HepG2 (cell line): Measurements from ENCODE around the gene FOSB. TPM values are rescaled to one million over a fixed set of nuclear protein-coding genes. Genes with fewer than 3 reads are reported as not detected.

Experiments
- ATAC-seq: fragments of 200-7000 bp; cut with Tn5 transposase; 3 replicates; pipeline ENCODE4 v1.9.1; 2020; ENCODE audit warnings: mild to moderate bottlenecking, moderate library complexity
- BruUV-seq: library from RNA; stranded (reverse); fragments of 400-500 nt; replicated peaks from 2 replicates; lab custom pipeline; 2021; lab: Mats Ljungman, UMichigan
- CTCF ChIA-PET: fragments of 300-600 bp; formaldehyde crosslinking; extraction: SDS; loops from one replicate; lab custom pipeline; 2021; ENCODE audit warnings: low total read pairs, inconsistent platforms, low intra/inter-chr PET ratio; lab: Yijun Ruan, JAX
- POLR2A ChIA-PET: fragments of 350-600 bp; sonication (Branson Sonifier 250); formaldehyde crosslinking; loops from one replicate; lab custom pipeline; 2020; ENCODE audit warnings: antibody characterized with exemption, inconsistent platforms; lab: Yijun Ruan, JAX
- DNase-seq: peaks from one replicate; pipeline ENCODE4 v3.0.0-alpha.2; 2015; ENCODE audit warnings: low spot score
- FAIRE-seq: peaks from 3 replicates; lab custom pipeline; 2011; peaks lifted over from hg19 to GRCh38; lab: Jason Lieb, UNC
- H2AFZ ChIP-seq: one replicate; pipeline ENCODE4 v1.6.1; 2011; ENCODE audit warnings: low read length, inconsistent platforms
- H3K27ac ChIP-seq: fragments of 300-600 bp; 3 replicates; pipeline ENCODE4 v1.8.0; 2011; ENCODE audit warnings: mixed run types, mild to moderate bottlenecking, mixed read lengths, low read length, inconsistent platforms; ENCODE audit not compliant: insufficient read depth; ENCODE audit errors: extremely low read length
- H3K27me3 ChIP-seq, 2 experiments: fragments of 200-600 bp in 1 of 2; 2 replicates in 1 of 2; 3 replicates in 1 of 2; pipeline versions ENCODE4 v1.6.0 to v1.8.0; 2011; ENCODE audit warnings: low read length in 2 of 2, mild to moderate bottlenecking in 2 of 2, moderate library complexity in 2 of 2, inconsistent platforms in 1 of 2; ENCODE audit not compliant: insufficient read depth in 2 of 2, control insufficient read depth in 1 of 2
- H3K36me3 ChIP-seq, 2 experiments: fragments of 200-600 bp in 1 of 2; replicated peaks in 1 of 2; 2 replicates in 1 of 2; 3 replicates in 1 of 2; pipeline versions ENCODE4 v1.5.1 to v1.8.0; 2011; ENCODE audit warnings: low read length in 2 of 2, inconsistent platforms in 1 of 2; ENCODE audit not compliant: insufficient read depth in 2 of 2, control insufficient read depth in 1 of 2
- H3K4me1 ChIP-seq: 2 replicates; pipeline ENCODE4 v1.5.1; 2012; ENCODE audit warnings: low read length, inconsistent platforms; ENCODE audit not compliant: insufficient read depth
- H3K4me2 ChIP-seq: 2 replicates; pipeline ENCODE4 v1.6.0; 2011; ENCODE audit warnings: low read depth, low read length, inconsistent platforms
- H3K4me3 ChIP-seq, 3 experiments: fragments of 200-600 bp in 1 of 3; sonication (generic), shearing (Covaris generic) in 1 of 3; replicated peaks in 1 of 3; 2 replicates each; pipeline ENCODE4 v1.5.1; 2011 to 2016; ENCODE audit warnings: low read length in 3 of 3, inconsistent platforms in 2 of 3, low read depth in 2 of 3, mild to moderate bottlenecking in 2 of 3, control low read depth in 1 of 3, mixed read lengths in 1 of 3; ENCODE audit not compliant: insufficient read depth in 1 of 3
- H3K79me2 ChIP-seq: one replicate; pipeline ENCODE4 v1.6.1; 2011; ENCODE audit warnings: low read length, inconsistent platforms; ENCODE audit not compliant: insufficient read depth
- H3K9ac ChIP-seq: 2 replicates; pipeline ENCODE4 v1.6.0; 2011; ENCODE audit warnings: mild to moderate bottlenecking, low read depth, low read length, inconsistent platforms; ENCODE audit not compliant: insufficient read depth
- H3K9me3 ChIP-seq: 2 replicates; pipeline ENCODE4 v1.5.1; 2012; ENCODE audit warnings: mild to moderate bottlenecking, low read length
- H4K20me1 ChIP-seq: 2 replicates; pipeline ENCODE4 v1.6.0; 2011; ENCODE audit warnings: inconsistent platforms, mild to moderate bottlenecking, low read length, moderate library complexity; ENCODE audit not compliant: insufficient read depth
- ATF6 ChIP-seq: sonication (generic); formaldehyde crosslinking; conservative IDR thresholded peaks from 2 replicates; pipeline ENCODE4 v1.4.0; 2020; ENCODE audit warnings: missing genetic modification reagents
- CHD4 ChIP-seq: fragments of 200-600 bp; sonication (generic); IDR thresholded peaks from 2 replicates; pipeline ENCODE4 v1.7.0; 2017; ENCODE audit warnings: mild to moderate bottlenecking, low read length, borderline replicate concordance
- KLF13 ChIP-seq: sonication (generic); formaldehyde crosslinking; IDR thresholded peaks from 2 replicates; pipeline ENCODE4 v1.4.0; 2020; ENCODE audit warnings: mild to moderate bottlenecking, missing genetic modification reagents
- MLLT10 ChIP-seq: sonication (generic); formaldehyde crosslinking; IDR thresholded peaks from 2 replicates; pipeline ENCODE4 v1.4.0; 2020; ENCODE audit warnings: missing genetic modification reagents
- ZMYM3 ChIP-seq: sonication (generic); formaldehyde crosslinking; IDR thresholded peaks from 2 replicates; pipeline ENCODE4 v1.5.1; 2020; ENCODE audit warnings: mild to moderate bottlenecking, missing genetic modification reagents
- ZNF629 ChIP-seq: sonication (generic); formaldehyde crosslinking; conservative IDR thresholded peaks from 2 replicates; pipeline ENCODE4 v1.5.0; 2020; ENCODE audit warnings: missing genetic modification reagents
- WGBS: methylation state at CpG from one replicate; pipeline ENCODE4 v1.1.6; 2017; ENCODE audit warnings: low lambda C conversion rate; 5-methylcytosine and 5-hydroxymethylcytosine counted together
- in situ Hi-C: cut with HindIII; loops from 2 replicates; pipeline ENCODE4 v1.10.0; 2017; ENCODE audit warnings: low pct_unique_long_range_greater_than_20kb; ENCODE audit not compliant: extremely low pct_ligation_motif_present
- intact Hi-C: fragments of 100-400 bp; cut with micrococcal nuclease; formaldehyde crosslinking; loops from one replicate; pipeline ENCODE4 v1.10.0; 2022; ENCODE audit not compliant: unreplicated experiment
- polyA plus RNA-seq, 8 experiments: library from polyadenylated mRNA; depleted of rRNA in 3 of 8; stranded (reverse) in 7 of 8; unstranded in 1 of 8; fragments of >200 nt; fragmentation: Illumina TruSeq in 4 of 8; extraction: Trizol in 4 of 8; gene quantifications; 2 replicates each; pipeline versions ENCODE4 v1.2.1 to v1.2.3, GENCODE V29; 2011 to 2016; ENCODE audit warnings: low read depth in 4 of 8, missing spikeins in 1 of 8, mixed read lengths in 1 of 8; ENCODE audit not compliant: insufficient read depth in 1 of 8
- total RNA-seq, 5 experiments: library from RNA; depleted of rRNA; stranded (reverse); fragments of >200 nt; fragmentation: Illumina TruSeq; extraction: Trizol; gene quantifications; 2 replicates each; pipeline ENCODE4 v1.2.3, GENCODE V29; 2016; ENCODE audit warnings: low read depth in 1 of 5

The FOSB gene
- total and polyA plus RNA-seq, 2 of the 13 experiments (the other 11 are each of a cell fraction or from before 2014, with no cell fraction given) = 2.8 to 6.0 TPM

DNA sequence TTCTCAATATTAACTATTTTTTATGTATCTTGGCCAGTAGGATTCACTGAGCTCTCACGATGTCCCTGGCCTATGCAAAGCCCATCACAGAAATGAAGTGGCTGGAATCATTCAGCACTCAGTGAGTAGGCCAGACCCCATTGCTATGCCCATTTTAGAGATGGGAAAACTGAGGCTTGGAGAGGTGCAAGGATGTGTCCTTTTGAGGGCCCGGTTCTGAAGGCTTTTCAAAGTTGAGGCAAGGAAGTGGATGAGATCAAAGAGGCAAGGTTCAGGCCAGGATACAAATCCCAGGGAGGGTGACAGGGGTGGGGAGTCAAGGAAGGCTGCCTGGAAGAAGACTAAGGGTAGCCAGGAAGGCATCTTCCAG lies 25.4 kb upstream of the FOSB start:
- WGBS = 8% methylated on average over 2 of the region's 2 CpGs

More for the DNA sequence above, 25.4 kb upstream of the FOSB start:
- Histone ChIP-seq H3K27me3 (no peaks in the 10 kb centered on the region), H2AFZ (no peak overlapping the region), H3K4me1 (peaks cover 61% of the 10 kb centered on the region), H3K9me3 (no peaks in the 10 kb centered on the region), H3K9ac (no peak overlapping the region), H3K27ac (no peak overlapping the region), H3K4me3 (no peak overlapping the region), H3K4me2 (no peak overlapping the region)
- CTCF ChIA-PET = no interaction called here
- in situ Hi-C loops (loop anchor here (5.0 kb wide), 1 partner anchor 35 kb away; no protein-coding TSS in a partner anchor), intact Hi-C loops (no loop called here)
- DNase-seq (no peak), FAIRE-seq (no peak)
- BruUV-seq = no TSS peak
- TF ChIP-seq KLF13 (CRISPR knock-in tag) (no peak), MLLT10 (CRISPR knock-in tag) (no peak), CHD4 (peak; percentile 71; the same call in 1 of the 2 replicates), ZNF629 (CRISPR knock-in tag) (peak; percentile 96), ATF6 (no peak), ZMYM3 (CRISPR knock-in tag) (peak; percentile 75)
- TF ChIP-seq, all 625 proteins: peak for 3
- POLR2A ChIA-PET = no interaction called here
- H3K79me2 ChIP-seq = no peaks in the 10 kb centered on the region
- ATAC-seq = no peak
- no peaks in the 10 kb centered on the region for H3K36me3 ChIP-seq
- no peaks in the 10 kb centered on the region for H4K20me1 ChIP-seq
